Mesothelial cell of epicardium (in vitro differentiated cells): Measurements from ENCODE around the gene ANGPT4. TPM values are rescaled to one million over a fixed set of nuclear protein-coding genes. Genes with fewer than 3 reads are reported as not detected.

Experiments
- DNase-seq, 2 experiments: peaks; one replicate each; pipeline ENCODE4 v3.0.0; 2021; ENCODE audit warnings: low spot score in 2 of 2; ENCODE audit not compliant: unreplicated experiment in 2 of 2
- H3K27ac Mint-ChIP-seq: 2 replicates; pipeline ENCODE4 v1.8.0; 2021; ENCODE audit warnings: mixed read lengths
- H3K27me3 Mint-ChIP-seq: 2 replicates; pipeline ENCODE4 v1.8.0; 2021; ENCODE audit warnings: low read depth, mixed read lengths
- H3K36me3 Mint-ChIP-seq: 2 replicates; pipeline ENCODE4 v1.8.0; 2021; ENCODE audit warnings: mixed read lengths
- H3K4me1 Mint-ChIP-seq: 2 replicates; pipeline ENCODE4 v1.8.0; 2021; ENCODE audit warnings: mixed read lengths
- H3K4me3 Mint-ChIP-seq: 2 replicates; pipeline ENCODE4 v1.8.0; 2021; ENCODE audit warnings: mild to moderate bottlenecking, moderate library complexity, mixed read lengths
- H3K9me3 Mint-ChIP-seq: 2 replicates; pipeline ENCODE4 v1.8.0; 2021; ENCODE audit warnings: mixed read lengths
- CTCF ChIP-seq: fragments of 200-600 bp; sonication (generic); IDR thresholded peaks from one replicate; pipeline ENCODE4 v1.5.0; 2021; ENCODE audit warnings: antibody characterized with exemption; ENCODE audit not compliant: unreplicated experiment
- total RNA-seq: library from RNA; stranded (reverse); gene quantifications from 3 replicates; pipeline ENCODE4 v1.2.1, GENCODE V29; 2021

ANGPT4 gene
- total RNA-seq, 1 donor from 2014 or later: 0.31 TPM

GRCh38 chr20:834151-834746 is 81.9 kb downstream of the ANGPT4 start:
- peak overlapping the region; percentile 64 for H3K27ac Mint-ChIP-seq

GRCh38 chr20:833450-834150 is 82.5 kb downstream of the ANGPT4 start, which contains the start of gene FAM110A:
Gene FAM110A (plus strand): TSS chr20:833715. CDS start chr20:844805, 11,090 bp downstream.
- Mint-ChIP-seq H3K27ac (peak within 1 kb of the TSS; percentile 87), H3K4me3 (peak within 1 kb of the TSS; percentile 70), H3K36me3 (peaks cover 3% of the 10 kb centered on the region), H3K4me1 (peaks cover 26% of the 10 kb centered on the region), H3K27me3 (no peaks in the 10 kb centered on the region), H3K9me3 (peaks cover 9% of the 10 kb centered on the region)
- peak; percentile 89 to 94 for DNase-seq
- TF ChIP-seq CTCF: no peak

More at GRCh38 chr20:834151-834746, 81.9 kb downstream of the ANGPT4 start:
- no peaks in the 10 kb centered on the region for H3K27me3 Mint-ChIP-seq
- peaks cover 21% of the 10 kb centered on the region for H3K4me1 Mint-ChIP-seq
- peaks cover 9% of the 10 kb centered on the region for H3K9me3 Mint-ChIP-seq
- H3K36me3 Mint-ChIP-seq: peaks cover 3% of the 10 kb centered on the region
- TF ChIP-seq CTCF: no peak
- H3K4me3 Mint-ChIP-seq: peak overlapping the region; percentile 70
- no peak for DNase-seq

GRCh38 chr20:833121-833449 is 83.0 kb downstream of the ANGPT4 start:
- no peak for TF ChIP-seq CTCF
- Mint-ChIP-seq H3K27me3 (no peaks in the 10 kb centered on the region), H3K36me3 (peaks cover 3% of the 10 kb centered on the region), H3K4me3 (peak overlapping the region; percentile 70), H3K4me1 (peaks cover 26% of the 10 kb centered on the region), H3K9me3 (peaks cover 5% of the 10 kb centered on the region), H3K27ac (peak overlapping the region; percentile 87)
- DNase-seq: no peak

GRCh38 chr20:831956-832355 is 84.2 kb downstream of the ANGPT4 start:
- H3K36me3 Mint-ChIP-seq: no peaks in the 10 kb centered on the region
- H3K9me3 Mint-ChIP-seq: no peaks in the 10 kb centered on the region
- H3K4me1 Mint-ChIP-seq: peaks cover 26% of the 10 kb centered on the region
- H3K27ac Mint-ChIP-seq: no peak overlapping the region
- no peak overlapping the region for H3K4me3 Mint-ChIP-seq
- DNase-seq: no peak
- H3K27me3 Mint-ChIP-seq: no peaks in the 10 kb centered on the region
- TF ChIP-seq CTCF: no peak

GRCh38 chr20:831251-831650 is 84.9 kb downstream of the ANGPT4 start:
- no peaks in the 10 kb centered on the region for H3K36me3 Mint-ChIP-seq
- H3K9me3 Mint-ChIP-seq: no peaks in the 10 kb centered on the region
- TF ChIP-seq CTCF: no peak
- no peak for DNase-seq
- no peaks in the 10 kb centered on the region for H3K27me3 Mint-ChIP-seq
- peaks cover 26% of the 10 kb centered on the region for H3K4me1 Mint-ChIP-seq
- no peak overlapping the region for H3K27ac Mint-ChIP-seq
- no peak overlapping the region for H3K4me3 Mint-ChIP-seq
